Measurements from ENCODE around the gene PRSS27.
"Not testable (repeated sequence)": the region's sequence is repeated elsewhere in the genome, so short reads cannot be mapped to it uniquely, and the experiment has no call there.

- not testable (repeated sequence) for TF ChIP-seq POLR2A (IDR thresholded peaks at IDR 0.05; ENCODE audit: low read length); GATA1 (IDR thresholded peaks at IDR 0.05; ENCODE audit: low read depth, low read length)
Measured at GRCh38 chr16:2689422-2689821, 30.6 kb downstream of the PRSS27 start.
